NT2/D1 (cell line): ENCODE measurements around the gene PDK4.

Experiments used
- SUZ12 ChIP-seq: IDR thresholded peaks from 2 replicates; pipeline ENCODE4 v1.6.1; 2011; ENCODE audit not compliant: insufficient read length, insufficient read depth; ENCODE audit errors: extremely low read depth
- YY1 ChIP-seq: IDR thresholded peaks from 2 replicates; pipeline ENCODE4 v1.6.1; 2011; ENCODE audit not compliant: insufficient read length, insufficient read depth
- ZNF274 ChIP-seq: IDR thresholded peaks from 2 replicates; pipeline ENCODE4 v1.6.1; 2011; ENCODE audit warnings: mild to moderate bottlenecking, low read depth, low read length

GRCh38 chr7:95628831-95629439 is 32.6 kb upstream of the PDK4 start:
- TF ChIP-seq ZNF274 (no peak), SUZ12 (no peak), YY1 (no peak)
